Measurements from ENCODE around the gene TBRG4.

- TF ChIP-seq YY1 (IDR thresholded peaks at IDR 0.05; ENCODE audit: insufficient read depth, insufficient read length) (no peak), ZNF274 (IDR thresholded peaks at IDR 0.05; ENCODE audit: low read depth, low read length) (no peak), SUZ12 (IDR thresholded peaks at IDR 0.05; ENCODE audit: extremely low read depth, insufficient read depth, insufficient read length) (no peak)
Measured at GRCh38 chr7:45069444-45070253, 41.8 kb downstream of the TBRG4 start.
